Measurements from ENCODE around the gene PSMA3.

- TF ChIP-seq, protein P1, sequence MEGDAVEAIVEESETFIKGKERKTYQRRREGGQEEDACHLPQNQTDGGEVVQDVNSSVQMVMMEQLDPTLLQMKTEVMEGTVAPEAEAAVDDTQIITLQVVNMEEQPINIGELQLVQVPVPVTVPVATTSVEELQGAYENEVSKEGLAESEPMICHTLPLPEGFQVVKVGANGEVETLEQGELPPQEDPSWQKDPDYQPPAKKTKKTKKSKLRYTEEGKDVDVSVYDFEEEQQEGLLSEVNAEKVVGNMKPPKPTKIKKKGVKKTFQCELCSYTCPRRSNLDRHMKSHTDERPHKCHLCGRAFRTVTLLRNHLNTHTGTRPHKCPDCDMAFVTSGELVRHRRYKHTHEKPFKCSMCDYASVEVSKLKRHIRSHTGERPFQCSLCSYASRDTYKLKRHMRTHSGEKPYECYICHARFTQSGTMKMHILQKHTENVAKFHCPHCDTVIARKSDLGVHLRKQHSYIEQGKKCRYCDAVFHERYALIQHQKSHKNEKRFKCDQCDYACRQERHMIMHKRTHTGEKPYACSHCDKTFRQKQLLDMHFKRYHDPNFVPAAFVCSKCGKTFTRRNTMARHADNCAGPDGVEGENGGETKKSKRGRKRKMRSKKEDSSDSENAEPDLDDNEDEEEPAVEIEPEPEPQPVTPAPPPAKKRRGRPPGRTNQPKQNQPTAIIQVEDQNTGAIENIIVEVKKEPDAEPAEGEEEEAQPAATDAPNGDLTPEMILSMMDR (conservative IDR thresholded peaks at IDR 0.05 in 1 of 2, IDR thresholded peaks at IDR 0.05 in 1 of 2; ENCODE audit: extremely low read depth in 1 of 2, insufficient read depth in 1 of 2, low read depth in 1 of 2, low read length in 2 of 2): no peak
- TF ChIP-seq EZH2 (IDR thresholded peaks at IDR 0.05; ENCODE audit: borderline replicate concordance, low read length): no peak
These were observed 61.1 kb downstream of the PSMA3 start for GRCh38 chr14:58305730-58306129.

Measured in mammary epithelial cell (primary cell).